ENCODE data around the gene IDE.
"Not testable (repeated sequence)": the region's sequence is repeated elsewhere in the genome, so short reads cannot be mapped to it uniquely, and the experiment has no call there.

The IDE gene

DNA sequence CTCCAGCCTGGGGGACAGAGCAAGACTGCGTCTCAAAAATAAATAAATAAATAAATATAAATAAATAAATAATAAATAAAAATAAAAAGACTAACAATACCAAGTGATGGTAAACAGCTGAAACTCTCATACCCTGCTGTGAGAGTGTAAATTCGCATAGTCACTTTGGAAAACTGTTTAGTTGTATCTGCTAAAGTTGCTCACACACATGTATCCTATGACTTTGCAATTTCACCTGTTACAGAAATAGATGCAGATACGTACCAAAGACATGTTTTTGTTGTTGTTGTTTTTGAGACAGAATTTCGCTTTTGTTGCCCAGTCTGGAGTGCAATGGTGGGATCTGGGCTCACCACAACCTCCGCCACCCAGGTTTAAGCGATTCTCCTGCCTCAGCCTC is 135.7 kb downstream of the IDE start:
- no peaks in the 10 kb centered on the region for H3K36me3 ChIP-seq (ENCODE audit: insufficient read depth, low read length)
- no peak overlapping the region for H3K9ac ChIP-seq (ENCODE audit: low read depth, low read length)
- no peaks in the 10 kb centered on the region for H3K4me1 ChIP-seq (ENCODE audit: insufficient read depth, low read length)
- no peaks in the 10 kb centered on the region for H3K9me3 ChIP-seq (ENCODE audit: control insufficient read depth, insufficient read depth, low read length)

DNA sequence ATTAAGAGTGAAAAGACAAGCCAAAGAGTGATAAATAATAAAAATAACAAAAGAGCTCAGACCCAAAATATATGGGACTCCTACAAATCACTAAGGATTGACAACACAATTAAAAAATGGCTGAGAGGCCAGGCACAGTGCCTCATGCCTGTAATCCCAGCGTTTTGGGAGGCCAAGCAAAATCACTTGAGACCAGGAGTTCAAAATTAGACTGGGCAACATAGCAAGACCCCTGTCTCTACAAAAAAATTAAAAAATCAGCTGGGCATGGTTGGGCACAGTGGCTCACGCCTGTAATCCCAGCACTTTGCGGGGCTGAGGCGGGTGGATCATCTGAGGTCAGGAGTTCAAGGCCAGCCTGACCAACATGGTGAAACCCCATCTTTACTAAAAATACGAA is 137.3 kb downstream of the IDE start:
- no peak overlapping the region for H3K9ac ChIP-seq (ENCODE audit: low read depth, low read length)
- no peaks in the 10 kb centered on the region for H3K36me3 ChIP-seq (ENCODE audit: insufficient read depth, low read length)
- H3K4me1 ChIP-seq (ENCODE audit: insufficient read depth, low read length): no peaks in the 10 kb centered on the region
- H3K9me3 ChIP-seq (ENCODE audit: control insufficient read depth, insufficient read depth, low read length): no peaks in the 10 kb centered on the region

DNA sequence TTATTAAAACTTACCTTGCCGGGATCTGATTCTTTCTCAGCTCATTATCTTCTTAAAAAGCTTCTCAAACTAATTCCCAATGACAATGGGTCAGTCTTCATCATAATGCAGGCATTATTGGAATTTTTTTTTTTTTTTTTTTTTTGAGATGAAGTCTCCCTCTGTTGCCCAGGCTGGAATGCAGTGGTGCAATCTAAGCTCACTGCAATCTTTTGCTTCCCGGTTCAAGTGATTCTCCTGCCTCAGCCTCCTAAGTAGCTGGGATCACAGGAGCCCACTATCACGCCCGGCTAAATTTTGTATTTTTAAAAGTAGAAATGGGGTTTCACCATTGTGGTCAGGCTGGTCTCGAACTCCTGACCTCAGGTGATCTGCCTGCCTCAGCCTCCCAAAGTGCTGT is 137.8 kb downstream of the IDE start:
- not testable (repeated sequence) for H3K9ac ChIP-seq (ENCODE audit: low read depth, low read length); H3K4me1 ChIP-seq (ENCODE audit: insufficient read depth, low read length); H3K9me3 ChIP-seq (ENCODE audit: control insufficient read depth, insufficient read depth, low read length); H3K36me3 ChIP-seq (ENCODE audit: insufficient read depth, low read length)

DNA sequence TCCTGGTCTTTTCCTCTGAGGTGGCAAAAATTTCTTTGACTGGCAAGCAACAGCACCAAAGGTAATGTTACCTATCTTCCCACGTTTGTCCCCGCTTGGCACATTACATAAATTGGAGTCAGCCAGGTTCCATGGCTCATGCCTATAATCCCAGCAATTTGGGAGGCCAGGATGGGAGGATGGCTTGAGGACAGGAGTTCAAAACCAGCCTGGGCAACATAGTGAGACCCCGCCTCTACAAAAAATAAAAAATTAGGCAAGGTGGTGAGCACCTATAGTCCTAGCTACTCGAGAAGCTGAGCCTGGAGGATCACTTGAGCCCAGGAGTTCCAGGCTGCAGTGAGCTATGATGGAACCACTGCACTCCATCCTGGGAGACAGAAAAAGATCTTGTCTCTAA is 139.5 kb downstream of the IDE start:
- Histone ChIP-seq H3K9me3 (ENCODE audit: control insufficient read depth, insufficient read depth, low read length) (no peaks in the 10 kb centered on the region), H3K36me3 (ENCODE audit: insufficient read depth, low read length) (no peaks in the 10 kb centered on the region), H3K4me1 (ENCODE audit: insufficient read depth, low read length) (no peaks in the 10 kb centered on the region), H3K9ac (ENCODE audit: low read depth, low read length) (no peak overlapping the region)

DNA sequence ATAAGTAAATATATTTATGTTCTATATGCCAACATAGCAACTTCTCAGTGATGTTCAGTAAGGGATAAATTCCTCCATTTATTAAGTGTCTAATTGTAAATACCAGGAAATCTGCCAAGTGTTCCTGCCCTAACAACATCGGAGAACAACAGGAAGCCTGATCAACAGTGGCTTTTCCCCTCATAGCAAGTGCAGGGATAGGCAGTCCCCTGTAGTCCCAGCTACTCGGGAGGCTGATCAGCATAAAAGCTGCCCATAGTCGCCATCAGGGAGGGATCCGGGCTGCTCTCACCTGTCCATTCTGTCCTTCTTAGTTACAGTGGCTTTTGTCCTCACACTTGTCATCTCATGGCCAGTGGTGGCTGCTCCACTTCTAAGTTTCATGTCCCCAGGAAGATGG is 141.3 kb downstream of the IDE start:
- no peaks in the 10 kb centered on the region for H3K36me3 ChIP-seq (ENCODE audit: insufficient read depth, low read length)
- no peaks in the 10 kb centered on the region for H3K9me3 ChIP-seq (ENCODE audit: control insufficient read depth, insufficient read depth, low read length)
- H3K9ac ChIP-seq (ENCODE audit: low read depth, low read length): no peak overlapping the region
- no peaks in the 10 kb centered on the region for H3K4me1 ChIP-seq (ENCODE audit: insufficient read depth, low read length)

DNA sequence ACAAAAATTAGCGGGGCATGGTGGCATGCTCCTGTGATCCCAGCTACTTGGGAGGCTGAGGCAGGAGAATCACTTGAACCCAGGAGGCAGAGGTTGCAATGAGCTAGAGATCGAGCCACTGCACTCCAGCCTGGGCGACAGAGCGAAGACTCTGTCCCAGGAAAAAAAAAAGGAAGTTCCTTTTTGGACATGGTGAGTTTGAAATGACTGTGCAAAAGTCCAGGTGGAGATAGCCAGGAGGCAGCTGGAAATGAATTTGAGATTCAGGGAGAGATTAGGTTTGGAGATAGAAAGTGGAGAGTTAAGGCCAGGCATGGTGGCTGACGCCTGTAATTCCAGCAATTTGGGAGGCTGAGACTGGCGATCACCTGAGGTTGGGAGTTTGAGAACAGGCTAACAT is 143.8 kb downstream of the IDE start:
- Histone ChIP-seq H3K4me1 (ENCODE audit: insufficient read depth, low read length) (no peaks in the 10 kb centered on the region), H3K9me3 (ENCODE audit: control insufficient read depth, insufficient read depth, low read length) (no peaks in the 10 kb centered on the region), H3K36me3 (ENCODE audit: insufficient read depth, low read length) (no peaks in the 10 kb centered on the region), H3K9ac (ENCODE audit: low read depth, low read length) (no peak overlapping the region)

DNA sequence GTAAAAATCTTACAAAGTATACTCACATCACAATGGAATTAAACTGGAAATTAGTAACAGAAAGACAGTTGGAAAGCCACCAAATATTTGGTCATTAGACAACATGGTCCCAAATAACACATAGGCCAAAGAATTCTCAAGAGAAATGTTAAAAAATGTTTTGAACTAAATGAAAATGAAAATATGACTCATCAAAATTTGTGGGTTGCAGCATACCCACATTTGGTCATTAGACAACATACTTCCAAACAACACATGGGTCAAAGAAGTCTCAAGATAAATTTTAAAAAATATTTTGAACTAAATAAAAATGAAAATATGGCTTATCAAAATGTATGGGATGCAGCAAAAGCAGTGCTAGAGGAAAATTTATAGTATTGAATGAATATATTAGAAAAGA is 152.3 kb downstream of the IDE start:
- H3K4me1 ChIP-seq (ENCODE audit: insufficient read depth, low read length): peaks cover 5% of the 10 kb centered on the region; the same call in 1 of the 2 replicates
- no peaks in the 10 kb centered on the region for H3K36me3 ChIP-seq (ENCODE audit: insufficient read depth, low read length)
- no peak overlapping the region for H3K9ac ChIP-seq (ENCODE audit: low read depth, low read length)
- H3K9me3 ChIP-seq (ENCODE audit: control insufficient read depth, insufficient read depth, low read length): no peaks in the 10 kb centered on the region

DNA sequence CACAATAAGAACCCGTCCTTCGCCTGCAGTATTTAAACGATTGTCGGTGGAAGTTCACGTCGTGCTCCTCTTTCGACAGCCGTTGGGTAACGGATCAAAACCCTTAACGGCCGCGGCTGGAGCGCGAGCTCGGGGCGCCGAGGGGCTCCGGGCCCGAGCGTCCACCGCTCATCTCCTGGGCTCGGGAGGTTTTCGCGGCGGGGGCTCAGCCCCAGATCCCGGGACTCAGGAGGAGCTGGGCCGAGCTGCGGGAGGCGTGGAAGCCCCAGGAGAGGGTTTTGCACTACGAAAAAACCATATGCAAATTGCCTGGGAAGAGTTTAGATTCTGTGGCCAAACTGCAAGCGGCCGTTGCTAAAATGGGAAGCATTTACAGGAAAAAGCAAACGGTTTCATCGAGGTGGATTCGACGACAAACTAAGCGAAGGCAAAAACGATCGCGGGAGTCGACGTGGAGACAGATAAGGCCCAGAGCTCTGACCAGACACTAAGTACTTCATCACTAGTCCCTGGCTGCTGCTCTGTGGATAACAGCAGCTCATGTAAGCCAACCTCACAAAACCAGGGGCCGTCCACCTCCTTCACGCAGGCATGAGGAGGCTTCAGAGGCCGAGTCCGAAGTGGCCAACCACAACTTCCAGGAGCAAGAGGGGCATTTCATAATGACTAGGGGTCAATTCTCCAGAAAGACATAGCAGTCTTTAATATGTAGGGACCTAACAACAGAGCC is 153.2 kb downstream of the IDE start:
- Histone ChIP-seq H3K4me1 (ENCODE audit: insufficient read depth, low read length) (peaks cover 5% of the 10 kb centered on the region; the same call in 1 of the 2 replicates), H3K9ac (ENCODE audit: low read depth, low read length) (peak overlapping the region; percentile 49; the same call in 1 of the 2 replicates), H3K9me3 (ENCODE audit: control insufficient read depth, insufficient read depth, low read length) (no peaks in the 10 kb centered on the region), H3K36me3 (ENCODE audit: insufficient read depth, low read length) (no peaks in the 10 kb centered on the region)

DNA sequence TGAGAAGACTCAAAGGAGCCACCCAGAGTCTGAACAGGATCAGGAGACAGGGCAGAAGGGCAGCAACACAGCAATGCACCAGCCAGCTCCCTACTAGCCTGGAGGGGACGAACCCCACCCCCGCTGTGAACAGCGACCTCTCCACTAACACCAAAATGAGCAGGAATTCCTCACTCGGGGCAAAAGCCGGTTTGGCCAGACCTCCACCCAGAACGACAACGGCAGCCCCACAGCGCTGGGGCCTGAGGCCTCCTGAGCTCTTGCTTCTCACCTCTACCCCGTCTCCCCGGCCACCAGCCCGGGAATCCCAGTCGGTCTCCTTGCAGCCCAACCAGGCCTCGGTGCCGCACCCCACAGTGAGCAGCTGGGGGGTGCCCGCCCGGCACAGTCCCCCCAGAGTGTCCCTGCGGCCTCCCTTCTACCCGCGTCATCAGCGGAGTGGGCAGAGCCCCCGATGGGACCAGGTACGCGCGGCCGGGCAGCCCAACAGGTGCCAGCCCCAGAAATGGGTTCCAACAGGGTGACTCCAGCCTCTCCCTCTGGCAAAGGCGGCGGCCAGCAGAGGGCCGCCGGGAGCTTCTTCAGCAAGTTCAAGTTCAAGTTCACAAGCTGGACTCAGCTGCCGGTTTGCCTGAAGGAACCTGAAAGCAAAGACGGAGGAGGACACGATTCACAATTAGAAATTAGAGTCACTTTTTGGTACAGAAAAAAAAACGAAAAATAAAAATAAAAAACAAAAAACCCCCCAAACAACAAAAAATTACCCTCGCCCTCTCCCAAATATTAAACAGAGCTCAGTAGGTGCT is 153.9 kb downstream of the IDE start:
- no peaks in the 10 kb centered on the region for H3K9me3 ChIP-seq (ENCODE audit: control insufficient read depth, insufficient read depth, low read length)
- no peaks in the 10 kb centered on the region for H3K36me3 ChIP-seq (ENCODE audit: insufficient read depth, low read length)
- peaks cover 5% of the 10 kb centered on the region; the same call in 1 of the 2 replicates for H3K4me1 ChIP-seq (ENCODE audit: insufficient read depth, low read length)
- peak overlapping the region; percentile 49; the same call in 1 of the 2 replicates for H3K9ac ChIP-seq (ENCODE audit: low read depth, low read length)

DNA sequence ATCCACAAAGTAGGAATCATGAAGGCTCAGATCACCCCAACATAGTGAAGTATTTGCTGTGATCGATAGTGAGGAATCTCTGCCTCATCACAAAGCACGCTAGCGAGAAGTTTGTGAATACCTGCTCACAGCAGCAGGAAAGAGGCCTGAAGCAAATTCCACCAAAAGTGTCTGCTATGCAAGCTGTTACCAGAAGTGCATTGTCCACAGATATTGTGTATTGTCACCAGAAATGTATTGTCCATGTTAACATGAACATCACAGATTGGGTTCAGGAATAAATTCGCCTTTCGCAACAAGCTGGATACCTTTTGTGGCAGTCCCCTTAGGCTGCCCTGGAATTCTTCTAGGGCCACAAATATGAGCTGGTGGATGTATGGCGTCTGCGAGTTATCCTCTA is 155.0 kb downstream of the IDE start:
- H3K36me3 ChIP-seq (ENCODE audit: insufficient read depth, low read length): no peaks in the 10 kb centered on the region
- peaks cover 5% of the 10 kb centered on the region; the same call in 1 of the 2 replicates for H3K4me1 ChIP-seq (ENCODE audit: insufficient read depth, low read length)
- no peak overlapping the region for H3K9ac ChIP-seq (ENCODE audit: low read depth, low read length)
- H3K9me3 ChIP-seq (ENCODE audit: control insufficient read depth, insufficient read depth, low read length): no peaks in the 10 kb centered on the region

DNA sequence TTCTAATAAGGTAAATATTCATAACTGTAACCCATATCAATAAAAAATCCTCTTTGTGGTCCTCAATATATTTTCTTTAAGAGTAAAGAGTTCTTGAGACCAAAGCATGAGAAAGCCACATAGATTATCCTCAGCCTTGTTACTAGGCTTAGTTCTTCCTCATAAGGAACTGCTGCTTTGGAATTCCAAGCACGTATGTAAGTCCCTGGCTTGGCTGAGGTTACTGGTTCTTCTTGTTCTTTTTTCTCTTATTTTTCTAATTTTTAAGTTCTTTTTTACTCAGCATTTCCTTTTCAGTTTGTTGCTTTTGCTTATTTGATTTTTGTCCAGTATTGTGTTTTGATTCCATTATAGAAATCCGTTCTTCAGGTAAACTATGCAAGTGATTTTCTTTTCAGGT is 155.7 kb downstream of the IDE start:
- Histone ChIP-seq H3K9ac (ENCODE audit: low read depth, low read length) (no peak overlapping the region), H3K36me3 (ENCODE audit: insufficient read depth, low read length) (no peaks in the 10 kb centered on the region), H3K9me3 (ENCODE audit: control insufficient read depth, insufficient read depth, low read length) (no peaks in the 10 kb centered on the region), H3K4me1 (ENCODE audit: insufficient read depth, low read length) (peaks cover 5% of the 10 kb centered on the region; the same call in 1 of the 2 replicates)

DNA sequence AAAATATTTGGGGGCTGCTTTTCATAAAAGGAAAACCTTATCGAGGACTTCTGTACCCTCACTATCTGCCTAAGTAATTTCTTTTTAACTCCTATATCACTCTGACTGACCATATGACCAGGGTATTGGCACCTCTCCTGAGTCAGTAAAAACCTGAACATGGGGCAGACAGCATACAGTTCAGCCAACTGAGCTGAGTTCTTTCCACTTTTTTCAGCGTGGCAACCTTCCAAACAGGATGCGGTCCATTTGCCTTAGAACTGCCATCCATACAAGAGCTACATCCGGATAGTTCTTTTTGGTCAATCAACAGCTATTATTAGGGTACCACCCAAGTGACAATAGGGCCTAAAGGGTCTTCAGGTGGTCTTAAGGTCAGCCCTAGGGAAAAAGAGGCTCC is 160.4 kb downstream of the IDE start:
- Histone ChIP-seq H3K4me1 (ENCODE audit: insufficient read depth, low read length) (no peaks in the 10 kb centered on the region), H3K9me3 (ENCODE audit: control insufficient read depth, insufficient read depth, low read length) (no peaks in the 10 kb centered on the region), H3K9ac (ENCODE audit: low read depth, low read length) (no peak overlapping the region)

DNA sequence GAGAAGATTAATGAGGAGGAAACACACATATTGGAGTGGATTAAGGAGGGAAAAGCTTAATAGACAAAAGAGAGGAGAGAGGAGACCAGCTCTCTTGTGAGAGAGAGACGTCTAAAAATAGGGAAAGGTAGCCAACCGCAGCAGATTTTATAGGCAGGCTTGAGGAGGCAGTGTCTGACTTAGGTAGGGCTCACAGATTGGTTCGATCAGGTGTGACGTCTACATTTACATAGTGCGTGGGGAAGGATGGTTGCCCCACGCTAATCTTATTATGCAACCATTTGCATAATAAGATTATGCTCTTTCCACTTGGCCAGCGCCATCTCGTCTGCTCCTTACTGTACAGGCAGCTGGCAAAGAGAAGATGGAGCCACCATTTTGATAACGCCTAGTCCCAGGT is 160.9 kb downstream of the IDE start:
- Histone ChIP-seq H3K9ac (ENCODE audit: low read depth, low read length) (no peak overlapping the region), H3K4me1 (ENCODE audit: insufficient read depth, low read length) (no peaks in the 10 kb centered on the region), H3K36me3 (ENCODE audit: insufficient read depth, low read length) (no peaks in the 10 kb centered on the region), H3K9me3 (ENCODE audit: control insufficient read depth, insufficient read depth, low read length) (no peaks in the 10 kb centered on the region)

More for the DNA sequence above, 160.4 kb downstream of the IDE start:
- no peaks in the 10 kb centered on the region for H3K36me3 ChIP-seq (ENCODE audit: insufficient read depth, low read length)

DNA sequence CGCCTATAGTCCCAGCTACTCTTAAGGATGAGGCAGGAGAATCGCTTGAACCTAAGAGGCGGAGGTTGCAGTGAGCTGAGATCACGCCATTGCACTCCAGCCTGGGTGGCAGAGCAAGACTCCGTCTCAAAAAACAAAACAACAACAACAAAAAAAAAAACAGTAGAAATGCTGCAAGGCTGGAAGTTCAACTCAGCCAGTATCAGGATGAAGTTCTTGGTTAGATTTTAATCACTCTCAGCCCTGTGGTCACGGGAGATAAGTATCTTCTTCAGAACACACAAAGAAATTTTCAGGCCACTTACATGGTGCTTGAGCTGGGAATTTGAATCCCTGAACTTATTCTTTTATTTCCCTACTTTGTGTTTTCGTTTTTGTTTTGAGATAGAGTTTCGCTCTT is 162.5 kb downstream of the IDE start:
- Histone ChIP-seq H3K9ac (ENCODE audit: low read depth, low read length) (no peak overlapping the region), H3K36me3 (ENCODE audit: insufficient read depth, low read length) (no peaks in the 10 kb centered on the region), H3K4me1 (ENCODE audit: insufficient read depth, low read length) (no peaks in the 10 kb centered on the region), H3K9me3 (ENCODE audit: control insufficient read depth, insufficient read depth, low read length) (no peaks in the 10 kb centered on the region)

DNA sequence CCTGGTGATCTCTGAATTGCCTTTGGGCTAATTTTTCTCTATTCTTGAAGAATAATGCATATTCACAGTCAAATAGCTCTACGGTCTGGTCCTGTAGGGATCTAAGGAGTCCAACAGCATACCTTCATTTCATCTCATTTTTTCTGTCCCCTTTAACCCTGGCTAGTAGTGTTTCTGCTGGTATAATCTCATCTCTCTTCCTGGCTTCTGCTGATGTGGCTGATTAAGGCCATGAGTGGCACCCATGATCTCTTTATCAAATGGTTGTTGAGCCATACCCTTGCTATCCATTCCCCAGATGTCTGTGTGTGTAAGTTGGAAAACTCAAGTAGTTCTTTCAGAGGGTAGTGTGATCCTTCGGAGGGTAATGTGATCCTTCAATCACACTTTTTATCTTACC is 163.4 kb downstream of the IDE start:
- Histone ChIP-seq H3K4me1 (ENCODE audit: insufficient read depth, low read length) (no peaks in the 10 kb centered on the region), H3K36me3 (ENCODE audit: insufficient read depth, low read length) (no peaks in the 10 kb centered on the region)

More for the DNA sequence above, 163.4 kb downstream of the IDE start:
- H3K9ac ChIP-seq (ENCODE audit: low read depth, low read length): no peak overlapping the region
- no peaks in the 10 kb centered on the region for H3K9me3 ChIP-seq (ENCODE audit: control insufficient read depth, insufficient read depth, low read length)

Data from ES-I3 (cell line).